Body of pancreas (tissue), 4 donors: ENCODE data around the gene CER1.

Experiments
- POLR2A ChIP-seq, 3 donors: fragments of 450-650 bp; IDR thresholded peaks; one replicate each; pipeline ENCODE4 v1.6.1; 2016; ENCODE audit warnings: antibody characterized with exemption in 3 of 3, mild to moderate bottlenecking in 2 of 3
- TF ChIP-seq, protein P1 (sequence below), 7 experiments: fragments of 450-650 bp in 4 of 7; fragments of 200-600 bp in 3 of 7; sonication (generic) in 3 of 7; IDR thresholded peaks; one replicate each; pipeline ENCODE4 v1.5.1; 2016 to 2019; ENCODE audit warnings: antibody characterized with exemption in 7 of 7

DNA sequence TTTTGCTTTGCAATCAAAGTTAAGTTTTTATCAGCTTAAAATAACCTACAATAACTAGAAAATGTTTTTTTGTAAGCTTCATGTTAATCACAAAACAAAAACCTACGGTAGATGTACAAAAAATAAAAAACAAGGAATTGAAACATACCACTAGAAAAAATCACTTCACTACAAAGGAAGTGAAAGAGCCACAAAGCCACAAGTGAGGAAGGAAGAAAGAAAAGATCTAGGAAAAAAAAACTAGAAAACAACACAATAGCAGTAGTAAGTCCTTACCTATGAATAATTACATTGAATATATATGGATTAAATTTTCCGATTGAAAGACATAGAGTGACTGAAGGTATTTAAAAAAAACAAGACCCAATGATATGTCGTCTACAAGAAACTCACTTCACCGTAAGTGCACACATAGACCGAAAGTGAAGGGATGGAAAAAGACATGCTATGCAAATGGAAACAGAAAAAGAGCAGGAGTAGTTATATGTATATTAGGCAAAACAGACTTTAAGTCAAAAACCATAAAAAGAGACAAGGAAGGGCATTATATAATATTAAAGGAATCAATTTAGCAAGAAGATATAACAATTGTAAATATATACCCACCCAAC, 15.9 kb downstream of the CER1 start:
- TF ChIP-seq, protein P1, sequence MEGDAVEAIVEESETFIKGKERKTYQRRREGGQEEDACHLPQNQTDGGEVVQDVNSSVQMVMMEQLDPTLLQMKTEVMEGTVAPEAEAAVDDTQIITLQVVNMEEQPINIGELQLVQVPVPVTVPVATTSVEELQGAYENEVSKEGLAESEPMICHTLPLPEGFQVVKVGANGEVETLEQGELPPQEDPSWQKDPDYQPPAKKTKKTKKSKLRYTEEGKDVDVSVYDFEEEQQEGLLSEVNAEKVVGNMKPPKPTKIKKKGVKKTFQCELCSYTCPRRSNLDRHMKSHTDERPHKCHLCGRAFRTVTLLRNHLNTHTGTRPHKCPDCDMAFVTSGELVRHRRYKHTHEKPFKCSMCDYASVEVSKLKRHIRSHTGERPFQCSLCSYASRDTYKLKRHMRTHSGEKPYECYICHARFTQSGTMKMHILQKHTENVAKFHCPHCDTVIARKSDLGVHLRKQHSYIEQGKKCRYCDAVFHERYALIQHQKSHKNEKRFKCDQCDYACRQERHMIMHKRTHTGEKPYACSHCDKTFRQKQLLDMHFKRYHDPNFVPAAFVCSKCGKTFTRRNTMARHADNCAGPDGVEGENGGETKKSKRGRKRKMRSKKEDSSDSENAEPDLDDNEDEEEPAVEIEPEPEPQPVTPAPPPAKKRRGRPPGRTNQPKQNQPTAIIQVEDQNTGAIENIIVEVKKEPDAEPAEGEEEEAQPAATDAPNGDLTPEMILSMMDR (IDR thresholded peaks at IDR 0.05), result no peak
- no peak for TF ChIP-seq POLR2A (IDR thresholded peaks at IDR 0.05)
